Measurements from ENCODE around the gene MANSC4.

- TF ChIP-seq CTCF (IDR thresholded peaks at IDR 0.05; ENCODE audit: low read depth, low read length, missing input control) (no peak), ZBTB33 (IDR thresholded peaks at IDR 0.05) (no peak), YY1 (IDR thresholded peaks at IDR 0.05) (no peak), SP1 (IDR thresholded peaks at IDR 0.05) (no peak), MAX (IDR thresholded peaks at IDR 0.05) (no peak), REST (IDR thresholded peaks at IDR 0.05) (no peak), TAF1 (conservative IDR thresholded peaks at IDR 0.05) (no peak)
These were observed 2.4 kb upstream of the MANSC4 start for GRCh38 chr12:27782481-27782880.
